Sigmoid colon (tissue), 4 donors: ENCODE measurements around the gene MYL3.

Source experiments
- EP300 ChIP-seq, 4 donors: sonication (generic); formaldehyde crosslinking; IDR thresholded peaks; one replicate each; pipeline ENCODE4 v1.6.1; 2017; ENCODE audit warnings: antibody characterized with exemption in 4 of 4
- POLR2A ChIP-seq, 2 donors: fragments of 450-650 bp; IDR thresholded peaks; one replicate each; pipeline ENCODE4 v1.6.1; 2016; ENCODE audit warnings: antibody characterized with exemption in 2 of 2, mild to moderate bottlenecking in 2 of 2, moderate library complexity in 2 of 2
- POLR2AphosphoS5 ChIP-seq, 4 donors: sonication (generic); formaldehyde crosslinking; IDR thresholded peaks; one replicate each; pipeline ENCODE4 v1.6.1; 2017; ENCODE audit warnings: antibody characterized with exemption in 4 of 4
- TF ChIP-seq, protein P1 (sequence below), 4 experiments: fragments of 450-650 bp in 3 of 4; fragments of 200-600 bp in 1 of 4; IDR thresholded peaks; one replicate each; pipeline ENCODE4 v1.5.1; 2016 to 2019; ENCODE audit warnings: antibody characterized with exemption in 4 of 4, mild to moderate bottlenecking in 3 of 4, moderate library complexity in 2 of 4

DNA sequence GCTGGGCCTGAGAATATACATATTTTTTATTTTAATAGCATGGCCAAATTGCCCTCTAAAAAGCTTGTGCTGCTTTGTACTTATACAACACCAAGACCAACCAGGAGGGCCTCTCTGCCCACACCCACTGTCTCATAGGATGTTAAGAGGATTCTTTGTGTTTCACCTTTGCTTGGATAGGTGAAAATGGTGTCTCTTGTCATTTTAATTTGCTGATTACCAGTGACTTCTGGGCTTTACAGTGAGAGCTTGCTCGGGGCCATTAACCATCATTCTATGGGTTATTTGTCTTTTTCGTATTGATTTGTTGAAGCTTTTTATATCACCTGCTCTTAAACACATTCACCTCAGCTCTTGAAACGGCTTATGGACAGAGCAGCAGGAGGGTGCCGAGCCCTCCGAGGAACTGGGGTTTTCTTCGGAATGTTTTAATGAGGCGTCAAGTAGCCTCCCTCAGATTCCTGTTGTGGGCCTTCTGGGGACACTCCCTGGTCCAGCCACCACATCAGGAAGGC is 24.8 kb upstream of the MYL3 start:
- no peak for TF ChIP-seq POLR2AphosphoS5 (IDR thresholded peaks at IDR 0.05)
- TF ChIP-seq, protein P1, sequence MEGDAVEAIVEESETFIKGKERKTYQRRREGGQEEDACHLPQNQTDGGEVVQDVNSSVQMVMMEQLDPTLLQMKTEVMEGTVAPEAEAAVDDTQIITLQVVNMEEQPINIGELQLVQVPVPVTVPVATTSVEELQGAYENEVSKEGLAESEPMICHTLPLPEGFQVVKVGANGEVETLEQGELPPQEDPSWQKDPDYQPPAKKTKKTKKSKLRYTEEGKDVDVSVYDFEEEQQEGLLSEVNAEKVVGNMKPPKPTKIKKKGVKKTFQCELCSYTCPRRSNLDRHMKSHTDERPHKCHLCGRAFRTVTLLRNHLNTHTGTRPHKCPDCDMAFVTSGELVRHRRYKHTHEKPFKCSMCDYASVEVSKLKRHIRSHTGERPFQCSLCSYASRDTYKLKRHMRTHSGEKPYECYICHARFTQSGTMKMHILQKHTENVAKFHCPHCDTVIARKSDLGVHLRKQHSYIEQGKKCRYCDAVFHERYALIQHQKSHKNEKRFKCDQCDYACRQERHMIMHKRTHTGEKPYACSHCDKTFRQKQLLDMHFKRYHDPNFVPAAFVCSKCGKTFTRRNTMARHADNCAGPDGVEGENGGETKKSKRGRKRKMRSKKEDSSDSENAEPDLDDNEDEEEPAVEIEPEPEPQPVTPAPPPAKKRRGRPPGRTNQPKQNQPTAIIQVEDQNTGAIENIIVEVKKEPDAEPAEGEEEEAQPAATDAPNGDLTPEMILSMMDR (IDR thresholded peaks at IDR 0.05) = no peak
- TF ChIP-seq POLR2A (IDR thresholded peaks at IDR 0.05) = no peak
- no peak for TF ChIP-seq EP300 (IDR thresholded peaks at IDR 0.05)
